OCI-LY1 (cell line): ENCODE data around the gene NIPA2.

Source experiments
- H2AFZ ChIP-seq: fragments of 200-600 bp; sonication (generic), shearing (Covaris generic); 2 replicates; pipeline ENCODE4 v1.6.0; 2014; ENCODE audit warnings: antibody characterized with exemption, mild to moderate bottlenecking, low read length
- H3F3A ChIP-seq: fragments of 200-600 bp; sonication (generic), shearing (Covaris generic); 2 replicates; pipeline ENCODE4 v1.6.0; 2014; ENCODE audit warnings: mild to moderate bottlenecking, antibody characterized with exemption, low read length, moderate library complexity; ENCODE audit not compliant: insufficient read depth
- H3K27ac ChIP-seq: fragments of 200-600 bp; sonication (generic); 2 replicates; pipeline ENCODE4 v1.5.1; 2014; ENCODE audit warnings: low read length, mixed run types, mild to moderate bottlenecking, low read depth; ENCODE audit not compliant: poor library complexity, severe bottlenecking
- H3K27me3 ChIP-seq: fragments of 200-600 bp; sonication (generic); 2 replicates; pipeline ENCODE4 v1.6.0; 2014; ENCODE audit warnings: antibody characterized with exemption, mild to moderate bottlenecking, low read length, moderate library complexity; ENCODE audit not compliant: insufficient read depth
- H3K36me3 ChIP-seq: fragments of 200-600 bp; sonication (generic); 2 replicates; pipeline ENCODE4 v1.6.1; 2014; ENCODE audit warnings: mild to moderate bottlenecking, antibody characterized with exemption, low read length, moderate library complexity, mixed read lengths; ENCODE audit not compliant: insufficient read depth
- H3K4me1 ChIP-seq: fragments of 200-600 bp; sonication (generic); 2 replicates; pipeline ENCODE4 v1.5.1; 2014; ENCODE audit warnings: mild to moderate bottlenecking, low read length, moderate library complexity; ENCODE audit not compliant: insufficient read depth, severe bottlenecking
- H3K4me2 ChIP-seq: fragments of 200-600 bp; sonication (generic), shearing (Covaris generic); 2 replicates; pipeline ENCODE4 v1.6.1; 2014; ENCODE audit warnings: low read length
- H3K4me3 ChIP-seq: fragments of 200-600 bp; sonication (generic); 2 replicates; pipeline ENCODE4 v1.5.1; 2014; ENCODE audit warnings: low read length, low read depth, mild to moderate bottlenecking, mixed read lengths; ENCODE audit not compliant: poor library complexity, severe bottlenecking
- H3K79me2 ChIP-seq: fragments of 200-600 bp; shearing (Covaris generic); 2 replicates; pipeline ENCODE4 v1.6.1; 2016; ENCODE audit warnings: mixed run types, low read length, mixed read lengths; ENCODE audit not compliant: insufficient read depth
- H3K9ac ChIP-seq: fragments of 200-600 bp; sonication (generic), shearing (Covaris generic); 2 replicates; pipeline ENCODE4 v1.6.1; 2014; ENCODE audit warnings: mild to moderate bottlenecking, low read length, mixed read lengths
- H3K9me2 ChIP-seq: fragments of 200-600 bp; sonication (generic), shearing (Covaris generic); 2 replicates; pipeline ENCODE4 v1.6.1; 2014; ENCODE audit warnings: low read depth, mild to moderate bottlenecking, low read length, mixed read lengths
- H3K9me3 ChIP-seq: fragments of 200-600 bp; shearing (Covaris generic); 2 replicates; pipeline ENCODE4 v1.6.1; 2014; ENCODE audit warnings: low read length, mixed read lengths
- H4K20me1 ChIP-seq: fragments of 200-600 bp; sonication (generic), shearing (Covaris generic); 2 replicates; pipeline ENCODE4 v1.6.0; 2016; ENCODE audit warnings: mild to moderate bottlenecking, low read length; ENCODE audit not compliant: insufficient read depth
- CTCF ChIP-seq: fragments of 200-600 bp; sonication (generic), shearing (Covaris generic); IDR thresholded peaks from 2 replicates; pipeline ENCODE4 v1.5.1; 2017; ENCODE audit warnings: mild to moderate bottlenecking, antibody characterized with exemption, low read length, moderate library complexity, mixed read lengths
- EZH2 ChIP-seq: fragments of 200-600 bp; sonication (generic), shearing (Covaris generic); IDR thresholded peaks from 2 replicates; pipeline ENCODE4 v1.8.0; 2017; ENCODE audit warnings: borderline replicate concordance, mixed run types, mild to moderate bottlenecking, antibody characterized with exemption, low read length, moderate library complexity, mixed read lengths

Gene NIPA2

DNA sequence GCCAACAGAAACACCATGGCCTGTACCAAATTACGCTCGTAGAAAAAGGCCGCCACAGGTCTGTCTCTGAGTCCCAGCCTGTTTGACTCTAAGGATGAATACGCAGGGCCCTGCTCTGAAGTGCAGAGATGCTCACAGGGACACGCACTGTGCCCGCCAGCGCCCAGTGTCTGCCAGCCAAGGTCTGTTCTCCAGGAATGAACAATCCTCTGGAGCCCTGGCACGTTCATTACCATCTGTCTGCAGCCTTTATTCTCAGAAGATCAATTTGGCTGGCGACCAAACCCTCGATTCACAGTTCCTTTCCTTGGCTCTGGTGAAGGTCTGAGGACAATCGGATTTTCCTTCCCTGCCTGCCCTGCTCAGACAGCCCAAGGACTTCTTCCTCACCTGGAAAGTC is 66.3 kb downstream of the NIPA2 start:
- TF ChIP-seq CTCF = no peak
- no peak for TF ChIP-seq EZH2
- Histone ChIP-seq H3K4me1 (peaks cover 17% of the 10 kb centered on the region), H3K9me3 (no peaks in the 10 kb centered on the region), H2AFZ (no peak overlapping the region), H3K36me3 (no peaks in the 10 kb centered on the region), H3F3A (no peaks in the 10 kb centered on the region), H3K9me2 (no peaks in the 10 kb centered on the region), H3K4me3 (no peak overlapping the region), H3K4me2 (no peak overlapping the region), H3K9ac (no peak overlapping the region), H4K20me1 (no peaks in the 10 kb centered on the region), H3K27ac (no peak overlapping the region), H3K27me3 (no peaks in the 10 kb centered on the region), H3K79me2 (no peaks in the 10 kb centered on the region)

DNA sequence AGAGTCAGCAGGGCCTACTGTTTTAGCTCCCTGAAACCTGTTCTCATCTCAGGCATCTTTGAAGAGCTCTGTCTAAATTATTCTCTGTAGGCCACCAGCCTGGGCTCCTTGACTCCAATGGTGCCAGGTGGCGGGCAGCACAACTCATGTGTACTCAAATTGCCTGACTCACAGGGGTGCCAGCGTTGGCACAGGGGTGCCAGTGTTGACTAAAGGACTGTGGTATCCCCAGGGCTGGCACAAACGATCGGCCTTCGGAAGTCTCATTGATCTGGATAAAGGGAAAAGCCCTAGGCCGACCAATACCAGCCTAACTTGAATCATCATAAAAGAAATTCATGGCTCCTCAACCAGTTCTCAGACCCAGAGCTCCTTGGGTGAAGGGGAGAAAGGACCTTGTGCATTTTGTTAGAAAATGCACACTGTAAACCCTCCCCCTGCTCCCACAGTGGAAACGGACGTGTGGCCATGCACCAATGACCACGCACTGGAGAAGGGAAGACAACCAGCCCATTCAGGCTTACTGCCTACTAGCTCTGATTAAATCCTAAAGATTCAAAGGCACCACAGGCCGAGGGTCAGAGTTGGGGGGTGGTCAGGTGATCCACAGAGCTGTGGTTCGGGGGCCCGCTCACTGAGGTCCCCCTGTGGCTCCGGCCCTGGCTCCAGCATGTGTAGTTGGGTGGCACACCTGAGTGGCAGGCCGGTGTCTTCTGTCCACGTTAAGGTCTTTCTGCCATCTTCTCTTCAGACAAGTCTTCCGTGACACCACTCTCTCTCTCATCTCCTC is 68.9 kb downstream of the NIPA2 start:
- H3K79me2 ChIP-seq = no peaks in the 10 kb centered on the region

GRCh38 chr15:22908830-22909229 is 70.4 kb downstream of the NIPA2 start:
- Histone ChIP-seq H3K36me3 (no peaks in the 10 kb centered on the region), H3K27me3 (no peaks in the 10 kb centered on the region), H3K4me1 (peaks cover 8% of the 10 kb centered on the region), H3K9ac (no peak overlapping the region), H3F3A (no peaks in the 10 kb centered on the region), H3K4me2 (no peak overlapping the region), H3K4me3 (no peak overlapping the region), H3K79me2 (no peaks in the 10 kb centered on the region), H2AFZ (no peak overlapping the region), H3K9me3 (no peaks in the 10 kb centered on the region), H3K27ac (no peak overlapping the region), H4K20me1 (no peaks in the 10 kb centered on the region), H3K9me2 (no peaks in the 10 kb centered on the region)
- TF ChIP-seq CTCF = no peak

More for the DNA sequence above, 68.9 kb downstream of the NIPA2 start:
- Histone ChIP-seq H3K4me3 (no peak overlapping the region), H3K27me3 (no peaks in the 10 kb centered on the region), H4K20me1 (no peaks in the 10 kb centered on the region), H3K9ac (no peak overlapping the region), H3K27ac (no peak overlapping the region), H3K9me2 (no peaks in the 10 kb centered on the region), H2AFZ (no peak overlapping the region), H3K4me1 (peaks cover 17% of the 10 kb centered on the region), H3K9me3 (no peaks in the 10 kb centered on the region), H3F3A (no peaks in the 10 kb centered on the region), H3K4me2 (no peak overlapping the region), H3K36me3 (no peaks in the 10 kb centered on the region)
- TF ChIP-seq EZH2 = no peak
- TF ChIP-seq CTCF = no peak
